Measurements from ENCODE around the gene CYB561. TPM values are rescaled to one million over a fixed set of nuclear protein-coding genes. Genes with fewer than 3 reads are reported as not detected.

The CYB561 gene
- total RNA-seq, 1 experiment from 2014 or later = 35.1 TPM

GRCh38 chr17:63399316-63399715, 46.8 kb downstream of the CYB561 start:
- TF ChIP-seq GTF2I (CRISPR knock-in tag; conservative IDR thresholded peaks at IDR 0.05) = no peak
- TF ChIP-seq, protein P1, sequence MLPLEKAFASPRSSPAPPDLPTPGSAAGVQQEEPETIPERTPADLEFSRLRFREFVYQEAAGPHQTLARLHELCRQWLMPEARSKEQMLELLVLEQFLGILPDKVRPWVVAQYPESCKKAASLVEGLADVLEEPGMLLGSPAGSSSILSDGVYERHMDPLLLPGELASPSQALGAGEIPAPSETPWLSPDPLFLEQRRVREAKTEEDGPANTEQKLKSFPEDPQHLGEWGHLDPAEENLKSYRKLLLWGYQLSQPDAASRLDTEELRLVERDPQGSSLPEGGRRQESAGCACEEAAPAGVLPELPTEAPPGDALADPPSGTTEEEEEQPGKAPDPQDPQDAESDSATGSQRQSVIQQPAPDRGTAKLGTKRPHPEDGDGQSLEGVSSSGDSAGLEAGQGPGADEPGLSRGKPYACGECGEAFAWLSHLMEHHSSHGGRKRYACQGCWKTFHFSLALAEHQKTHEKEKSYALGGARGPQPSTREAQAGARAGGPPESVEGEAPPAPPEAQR (CRISPR knock-in tag; IDR thresholded peaks at IDR 0.05) = no peak
- TF ChIP-seq ZNF219 (CRISPR knock-in tag; IDR thresholded peaks at IDR 0.05; ENCODE audit: borderline replicate concordance) = no peak
- TF ChIP-seq TEAD1 (CRISPR knock-in tag; IDR thresholded peaks at IDR 0.05) = no peak
- TF ChIP-seq, protein P2, sequence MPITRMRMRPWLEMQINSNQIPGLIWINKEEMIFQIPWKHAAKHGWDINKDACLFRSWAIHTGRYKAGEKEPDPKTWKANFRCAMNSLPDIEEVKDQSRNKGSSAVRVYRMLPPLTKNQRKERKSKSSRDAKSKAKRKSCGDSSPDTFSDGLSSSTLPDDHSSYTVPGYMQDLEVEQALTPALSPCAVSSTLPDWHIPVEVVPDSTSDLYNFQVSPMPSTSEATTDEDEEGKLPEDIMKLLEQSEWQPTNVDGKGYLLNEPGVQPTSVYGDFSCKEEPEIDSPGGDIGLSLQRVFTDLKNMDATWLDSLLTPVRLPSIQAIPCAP (CRISPR knock-in tag; IDR thresholded peaks at IDR 0.05) = no peak
- no peak for TF ChIP-seq NFATC4 (CRISPR knock-in tag; IDR thresholded peaks at IDR 0.05)
- no peak for TF ChIP-seq JUN (CRISPR knock-in tag; IDR thresholded peaks at IDR 0.05)
- TF ChIP-seq, protein P3, sequence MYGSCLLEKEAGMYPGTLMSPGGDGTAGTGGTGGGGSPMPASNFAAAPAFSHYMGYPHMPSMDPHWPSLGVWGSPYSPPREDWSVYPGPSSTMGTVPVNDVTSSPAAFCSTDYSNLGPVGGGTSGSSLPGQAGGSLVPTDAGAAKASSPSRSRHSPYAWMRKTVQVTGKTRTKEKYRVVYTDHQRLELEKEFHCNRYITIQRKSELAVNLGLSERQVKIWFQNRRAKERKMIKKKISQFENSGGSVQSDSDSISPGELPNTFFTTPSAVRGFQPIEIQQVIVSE (CRISPR knock-in tag; IDR thresholded peaks at IDR 0.05; ENCODE audit: borderline replicate concordance) = no peak
- TF ChIP-seq ZNF281 (CRISPR knock-in tag; IDR thresholded peaks at IDR 0.05) = no peak
- no peak for TF ChIP-seq ETV6 (CRISPR knock-in tag; IDR thresholded peaks at IDR 0.05)
- TF ChIP-seq ZNF396 (CRISPR knock-in tag; IDR thresholded peaks at IDR 0.05; ENCODE audit: borderline replicate concordance) = no peak
- no peak for TF ChIP-seq ATF2 (CRISPR knock-in tag; IDR thresholded peaks at IDR 0.05; ENCODE audit: borderline replicate concordance, low read depth)
- no peak for TF ChIP-seq ZBTB21 (CRISPR knock-in tag; IDR thresholded peaks at IDR 0.05; ENCODE audit: borderline replicate concordance)
- no peak for TF ChIP-seq ESRRA (CRISPR knock-in tag; IDR thresholded peaks at IDR 0.05; ENCODE audit: borderline replicate concordance)
- TF ChIP-seq, protein P4, sequence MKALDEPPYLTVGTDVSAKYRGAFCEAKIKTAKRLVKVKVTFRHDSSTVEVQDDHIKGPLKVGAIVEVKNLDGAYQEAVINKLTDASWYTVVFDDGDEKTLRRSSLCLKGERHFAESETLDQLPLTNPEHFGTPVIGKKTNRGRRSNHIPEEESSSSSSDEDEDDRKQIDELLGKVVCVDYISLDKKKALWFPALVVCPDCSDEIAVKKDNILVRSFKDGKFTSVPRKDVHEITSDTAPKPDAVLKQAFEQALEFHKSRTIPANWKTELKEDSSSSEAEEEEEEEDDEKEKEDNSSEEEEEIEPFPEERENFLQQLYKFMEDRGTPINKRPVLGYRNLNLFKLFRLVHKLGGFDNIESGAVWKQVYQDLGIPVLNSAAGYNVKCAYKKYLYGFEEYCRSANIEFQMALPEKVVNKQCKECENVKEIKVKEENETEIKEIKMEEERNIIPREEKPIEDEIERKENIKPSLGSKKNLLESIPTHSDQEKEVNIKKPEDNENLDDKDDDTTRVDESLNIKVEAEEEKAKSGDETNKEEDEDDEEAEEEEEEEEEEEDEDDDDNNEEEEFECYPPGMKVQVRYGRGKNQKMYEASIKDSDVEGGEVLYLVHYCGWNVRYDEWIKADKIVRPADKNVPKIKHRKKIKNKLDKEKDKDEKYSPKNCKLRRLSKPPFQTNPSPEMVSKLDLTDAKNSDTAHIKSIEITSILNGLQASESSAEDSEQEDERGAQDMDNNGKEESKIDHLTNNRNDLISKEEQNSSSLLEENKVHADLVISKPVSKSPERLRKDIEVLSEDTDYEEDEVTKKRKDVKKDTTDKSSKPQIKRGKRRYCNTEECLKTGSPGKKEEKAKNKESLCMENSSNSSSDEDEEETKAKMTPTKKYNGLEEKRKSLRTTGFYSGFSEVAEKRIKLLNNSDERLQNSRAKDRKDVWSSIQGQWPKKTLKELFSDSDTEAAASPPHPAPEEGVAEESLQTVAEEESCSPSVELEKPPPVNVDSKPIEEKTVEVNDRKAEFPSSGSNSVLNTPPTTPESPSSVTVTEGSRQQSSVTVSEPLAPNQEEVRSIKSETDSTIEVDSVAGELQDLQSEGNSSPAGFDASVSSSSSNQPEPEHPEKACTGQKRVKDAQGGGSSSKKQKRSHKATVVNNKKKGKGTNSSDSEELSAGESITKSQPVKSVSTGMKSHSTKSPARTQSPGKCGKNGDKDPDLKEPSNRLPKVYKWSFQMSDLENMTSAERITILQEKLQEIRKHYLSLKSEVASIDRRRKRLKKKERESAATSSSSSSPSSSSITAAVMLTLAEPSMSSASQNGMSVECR (CRISPR knock-in tag; IDR thresholded peaks at IDR 0.05; ENCODE audit: borderline replicate concordance) = no peak
- ATAC-seq (no peak), DNase-seq (ENCODE audit: low spot score) (no peak)
- H3K9me3 Mint-ChIP-seq = no peaks in the 10 kb centered on the region
- H3K4me3 Mint-ChIP-seq = no peak overlapping the region
- peaks cover 8% of the 10 kb centered on the region for H3K4me1 Mint-ChIP-seq
- CTCF ChIA-PET = interaction anchor here (0.6 kb wide), 1 partner anchor 18 kb away, joined by 3 read pairs; no protein-coding TSS in a partner anchor
- no peaks in the 10 kb centered on the region for H3K36me3 Mint-ChIP-seq
- H3K27me3 Mint-ChIP-seq (ENCODE audit: low read depth) = no peaks in the 10 kb centered on the region
- H3K27ac Mint-ChIP-seq = no peak overlapping the region
- POLR2A ChIA-PET = no interaction called here

Data from WTC11 (cell line).